SU-DHL-6 (cell line): ENCODE data around the gene PTCD2.

Experiments
- CTCF ChIP-seq: fragments of 200-600 bp; sonication (generic); IDR thresholded peaks from one replicate; pipeline ENCODE4 v1.5.1; 2017; ENCODE audit warnings: antibody characterized with exemption, mild to moderate bottlenecking, low read length, moderate library complexity; ENCODE audit not compliant: insufficient read depth, poor library complexity, severe bottlenecking
- EZH2phosphoT487 ChIP-seq: fragments of 200-600 bp; sonication (generic), shearing (Covaris generic); conservative IDR thresholded peaks from 2 replicates; pipeline ENCODE4 v1.6.1; 2018; ENCODE audit warnings: mild to moderate bottlenecking, antibody characterized with exemption, low read length, moderate library complexity, mixed read lengths

- TF ChIP-seq CTCF (no peak), EZH2phosphoT487 (no peak)
These were observed 18.6 kb downstream of the PTCD2 start for GRCh38 chr5:72338689-72339209.
